ENCODE results near the gene FXYD1.

Gene FXYD1

DNA sequence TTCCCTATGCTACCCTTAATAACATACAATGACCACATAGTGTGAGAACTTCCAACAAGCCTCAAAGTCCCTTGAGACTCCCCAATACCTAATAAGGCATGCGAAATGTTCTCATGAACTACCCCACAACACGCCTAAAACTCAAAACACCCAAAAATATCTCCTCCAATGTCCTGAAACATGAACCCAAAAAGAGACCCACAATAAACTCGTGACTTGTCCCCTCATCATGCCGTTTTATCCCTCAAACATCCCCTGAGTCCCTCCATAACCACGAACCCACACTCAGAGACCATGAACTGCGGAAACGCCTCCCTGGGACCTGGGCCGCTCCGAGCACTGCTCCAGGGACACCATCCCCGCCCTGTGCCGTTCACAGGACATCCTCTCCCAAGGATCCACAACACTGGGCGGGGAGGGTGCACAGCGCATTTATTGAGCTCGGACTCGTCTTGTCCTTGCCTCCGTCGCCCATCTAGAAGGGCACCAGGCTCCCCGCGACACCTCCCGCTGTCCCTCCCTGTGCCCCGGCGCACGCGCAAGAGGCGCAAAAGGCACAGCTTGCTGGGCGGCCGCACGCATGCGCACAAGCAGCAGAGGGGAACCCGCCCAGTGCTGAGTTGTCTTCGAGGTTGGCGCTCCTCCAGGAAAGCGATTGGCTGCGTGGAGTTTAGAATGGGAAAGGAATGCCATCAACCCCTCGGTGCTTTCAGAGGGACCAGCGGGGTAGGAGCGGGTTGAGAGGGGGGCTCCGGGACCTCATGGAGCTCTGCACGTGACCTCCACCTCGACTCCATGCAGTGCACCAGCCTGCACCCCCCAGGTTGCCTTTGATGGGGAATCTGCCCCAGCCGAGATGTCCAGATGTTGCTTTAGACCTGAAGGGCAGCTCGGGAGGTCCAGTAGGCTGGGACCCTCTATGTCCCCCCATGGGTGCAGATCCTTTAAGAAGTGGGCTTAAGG lies 14.2 kb upstream of the FXYD1 start:
- TF ChIP-seq, protein P1, sequence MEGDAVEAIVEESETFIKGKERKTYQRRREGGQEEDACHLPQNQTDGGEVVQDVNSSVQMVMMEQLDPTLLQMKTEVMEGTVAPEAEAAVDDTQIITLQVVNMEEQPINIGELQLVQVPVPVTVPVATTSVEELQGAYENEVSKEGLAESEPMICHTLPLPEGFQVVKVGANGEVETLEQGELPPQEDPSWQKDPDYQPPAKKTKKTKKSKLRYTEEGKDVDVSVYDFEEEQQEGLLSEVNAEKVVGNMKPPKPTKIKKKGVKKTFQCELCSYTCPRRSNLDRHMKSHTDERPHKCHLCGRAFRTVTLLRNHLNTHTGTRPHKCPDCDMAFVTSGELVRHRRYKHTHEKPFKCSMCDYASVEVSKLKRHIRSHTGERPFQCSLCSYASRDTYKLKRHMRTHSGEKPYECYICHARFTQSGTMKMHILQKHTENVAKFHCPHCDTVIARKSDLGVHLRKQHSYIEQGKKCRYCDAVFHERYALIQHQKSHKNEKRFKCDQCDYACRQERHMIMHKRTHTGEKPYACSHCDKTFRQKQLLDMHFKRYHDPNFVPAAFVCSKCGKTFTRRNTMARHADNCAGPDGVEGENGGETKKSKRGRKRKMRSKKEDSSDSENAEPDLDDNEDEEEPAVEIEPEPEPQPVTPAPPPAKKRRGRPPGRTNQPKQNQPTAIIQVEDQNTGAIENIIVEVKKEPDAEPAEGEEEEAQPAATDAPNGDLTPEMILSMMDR (IDR thresholded peaks at IDR 0.05; ENCODE audit: low read depth, low read length), result no peak
- Histone ChIP-seq H3K4me3 (ENCODE audit: low read depth, low read length) (no peak overlapping the region), H3K36me3 (peaks cover 12% of the 10 kb centered on the region), H3K9me3 (ENCODE audit: severe bottlenecking) (no peaks in the 10 kb centered on the region), H3K27me3 (ENCODE audit: insufficient read depth, low read depth, severe bottlenecking) (no peaks in the 10 kb centered on the region), H3K27ac (peak overlapping the region; percentile 1; the same call in 1 of the 2 replicates)
- no peak for DNase-seq

DNA sequence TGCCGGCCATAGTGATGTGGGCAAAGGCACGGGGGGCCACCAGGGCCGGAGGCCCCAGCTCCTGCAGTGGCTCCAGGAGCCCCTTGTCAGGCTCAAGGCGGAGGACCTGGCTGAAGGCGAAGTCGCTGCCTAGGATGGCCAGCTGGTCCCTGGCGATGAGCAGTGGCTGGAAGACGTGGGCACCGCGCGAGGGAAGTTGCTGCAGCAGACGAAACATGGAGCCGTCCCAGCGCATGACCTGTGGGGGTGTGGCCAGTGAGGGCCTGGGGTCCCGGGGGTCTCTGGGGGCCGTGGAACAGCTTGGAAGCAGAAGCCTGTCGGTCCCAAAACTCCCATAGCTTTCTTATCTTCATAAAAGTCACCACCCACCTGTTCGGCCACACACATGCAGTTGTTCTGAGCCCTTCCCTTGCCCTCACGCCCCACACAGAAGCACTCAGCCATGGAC lies 13.3 kb upstream of the FXYD1 start:
- H3K4me3 ChIP-seq (ENCODE audit: low read depth, low read length), result no peak overlapping the region

DNA sequence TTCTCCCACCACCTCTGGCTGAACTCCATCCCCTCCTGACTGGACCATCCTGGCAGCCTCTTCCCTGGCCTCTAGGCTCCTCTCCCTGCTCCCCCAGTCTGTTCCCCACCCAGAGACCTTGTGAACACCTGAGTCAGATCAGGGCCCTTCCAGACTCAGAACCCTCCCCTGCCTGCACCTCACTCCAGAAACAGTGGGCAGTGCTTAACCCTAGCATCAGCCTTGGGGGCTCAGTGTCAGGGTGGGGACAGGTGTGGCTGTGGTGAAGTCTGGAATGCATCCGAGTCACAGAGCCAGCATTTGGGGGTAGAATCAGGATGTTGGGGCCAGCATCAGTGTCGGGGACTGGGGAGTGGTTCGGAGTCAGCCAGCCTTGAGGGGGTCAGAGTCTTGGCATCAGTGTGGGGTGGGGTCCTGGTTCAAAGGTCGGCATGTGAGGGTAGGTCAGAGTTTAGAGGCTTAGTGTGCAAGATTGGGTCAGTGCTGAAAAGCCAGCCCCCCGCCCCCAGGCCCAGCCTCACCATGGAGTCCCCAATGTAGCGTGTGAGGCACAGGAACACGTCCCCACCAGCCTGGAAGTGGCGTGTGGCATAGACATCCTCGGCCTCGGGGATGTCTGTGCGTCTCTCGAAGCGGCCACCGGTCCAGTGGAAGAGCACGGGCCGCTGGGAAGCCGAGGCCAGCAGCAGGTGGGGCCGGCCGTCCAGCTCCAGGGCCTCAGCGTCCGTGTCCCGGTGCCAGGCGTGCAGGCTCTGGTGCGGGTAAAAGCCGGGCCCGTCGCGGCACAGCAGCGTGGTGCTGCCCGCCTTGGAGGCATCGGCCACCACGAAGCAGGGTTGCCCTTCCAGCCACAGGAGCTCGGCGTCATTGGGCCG lies 12.6 kb upstream of the FXYD1 start:
- H3K4me3 ChIP-seq (ENCODE audit: low read depth, low read length), result no peak overlapping the region
- TF ChIP-seq, protein P1 (IDR thresholded peaks at IDR 0.05; ENCODE audit: low read depth, low read length), result no peak
- DNase-seq, result no peak
- no peaks in the 10 kb centered on the region for H3K27me3 ChIP-seq (ENCODE audit: insufficient read depth, low read depth, severe bottlenecking)
- H3K9me3 ChIP-seq (ENCODE audit: severe bottlenecking), result no peaks in the 10 kb centered on the region
- peaks cover 12% of the 10 kb centered on the region for H3K36me3 ChIP-seq
- H3K27ac ChIP-seq, result peak overlapping the region; percentile 43

More for the DNA sequence above, 13.3 kb upstream of the FXYD1 start:
- Histone ChIP-seq H3K9me3 (ENCODE audit: severe bottlenecking) (no peaks in the 10 kb centered on the region), H3K27me3 (ENCODE audit: insufficient read depth, low read depth, severe bottlenecking) (no peaks in the 10 kb centered on the region), H3K36me3 (peaks cover 12% of the 10 kb centered on the region), H3K27ac (peak overlapping the region; percentile 37)
- no peak for DNase-seq
- TF ChIP-seq, protein P1 (IDR thresholded peaks at IDR 0.05; ENCODE audit: low read depth, low read length), result no peak

DNA sequence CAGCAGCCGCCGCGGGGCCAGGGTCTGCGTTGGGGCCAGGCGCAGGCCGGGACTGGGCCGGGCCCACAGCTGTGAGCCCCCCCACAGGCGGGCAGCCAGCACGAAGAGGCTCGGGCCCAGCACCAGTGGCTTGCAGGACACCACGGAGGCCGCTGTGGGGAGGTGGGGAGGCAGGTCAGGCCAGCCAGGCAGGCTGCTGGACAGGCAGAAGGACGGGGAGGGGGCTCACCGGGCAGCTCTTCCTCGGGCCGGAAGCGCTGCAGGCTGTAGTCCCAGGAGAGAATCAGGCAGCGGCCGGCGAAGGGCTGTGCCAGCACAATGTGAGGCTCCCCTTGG lies 12.0 kb upstream of the FXYD1 start:
- TF ChIP-seq, protein P1 (IDR thresholded peaks at IDR 0.05; ENCODE audit: low read depth, low read length), result no peak
- Histone ChIP-seq H3K36me3 (peaks cover 16% of the 10 kb centered on the region), H3K27ac (peak overlapping the region; percentile 43), H3K4me3 (ENCODE audit: low read depth, low read length) (no peak overlapping the region), H3K27me3 (ENCODE audit: insufficient read depth, low read depth, severe bottlenecking) (no peaks in the 10 kb centered on the region), H3K9me3 (ENCODE audit: severe bottlenecking) (no peaks in the 10 kb centered on the region)
- no peak for DNase-seq

DNA sequence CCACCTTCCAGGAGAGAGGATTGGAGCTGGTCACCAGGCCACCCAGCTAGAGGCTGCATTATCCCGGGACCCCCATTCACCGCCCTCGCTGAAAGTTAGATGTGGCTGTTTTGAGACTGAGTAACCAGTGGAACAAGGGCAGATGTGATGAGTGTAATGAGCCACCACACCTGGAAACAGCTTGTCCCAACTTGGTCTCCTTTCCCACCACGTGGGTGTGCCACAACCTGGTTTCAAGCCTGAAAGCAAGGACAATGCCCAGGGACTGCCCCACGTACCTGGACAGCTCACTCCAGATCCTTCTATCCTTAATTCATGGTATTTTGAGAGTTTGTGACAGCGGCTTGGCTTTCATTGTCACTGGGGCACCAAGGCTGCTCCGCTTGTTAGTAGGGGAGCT lies 10.8 kb upstream of the FXYD1 start:
- Histone ChIP-seq H3K4me3 (ENCODE audit: low read depth, low read length) (no peak overlapping the region), H3K36me3 (peaks cover 16% of the 10 kb centered on the region), H3K9me3 (ENCODE audit: severe bottlenecking) (no peaks in the 10 kb centered on the region), H3K27me3 (ENCODE audit: insufficient read depth, low read depth, severe bottlenecking) (no peaks in the 10 kb centered on the region), H3K27ac (peak overlapping the region; percentile 40)
- TF ChIP-seq, protein P1 (IDR thresholded peaks at IDR 0.05; ENCODE audit: low read depth, low read length), result no peak
- DNase-seq, result no peak

All from WERI-Rb-1 (cell line).